NOMO-1 (cell line): ENCODE data around the gene SLC25A23.
"Not testable (repeated sequence)": the region's sequence is repeated elsewhere in the genome, so short reads cannot be mapped to it uniquely, and the experiment has no call there.

Experiments used
- DNase-seq, 2 experiments: peaks; one replicate each; lab custom pipeline; 2025; ENCODE audit not compliant: unreplicated experiment in 2 of 2; lab: John Stamatoyannopoulos, UW

The SLC25A23 gene

GRCh38 chr19:6459262-6460098 is at the start of gene SLC25A23:
Gene SLC25A23 (minus strand): TSS chr19:6459792. CDS start chr19:6459628, 164 bp downstream.
- peak; percentile 72 to 73 for DNase-seq

DNA sequence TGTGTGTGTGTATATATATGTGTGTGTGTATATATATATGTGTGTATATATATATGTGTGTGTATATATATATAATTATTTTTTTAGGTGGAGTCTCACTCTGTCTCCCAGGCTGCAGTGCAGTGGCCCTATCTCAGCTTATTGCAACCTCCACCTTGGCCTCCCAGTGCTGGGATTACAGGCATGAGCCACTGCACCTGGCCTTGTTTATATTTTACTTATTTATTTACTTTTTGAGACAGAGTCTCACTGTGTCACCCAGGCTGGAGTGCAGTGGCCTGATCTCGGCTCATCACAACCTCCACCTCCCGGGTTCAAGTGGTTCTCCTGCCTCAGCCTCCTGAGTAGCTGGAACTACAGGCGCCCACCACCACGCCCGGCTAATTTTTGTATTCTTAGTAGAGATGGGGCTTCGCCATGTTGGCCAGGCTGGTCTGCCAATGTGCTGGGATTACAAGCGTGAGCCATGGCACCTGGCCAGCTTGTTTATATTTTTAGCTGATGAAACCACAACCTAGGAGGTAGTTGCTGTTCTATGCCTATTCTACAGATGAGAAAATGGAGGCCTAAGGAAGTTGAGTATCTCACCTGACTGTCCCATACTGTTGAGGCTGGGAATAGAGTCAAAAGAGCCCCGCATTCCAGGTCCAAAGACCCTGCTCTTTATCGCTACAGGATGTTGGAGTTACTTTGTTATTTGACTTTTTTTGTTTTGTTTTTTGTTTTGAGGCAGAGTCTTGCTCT is 48.6 kb upstream of the SLC25A23 start:
- not testable (repeated sequence) for DNase-seq

DNA sequence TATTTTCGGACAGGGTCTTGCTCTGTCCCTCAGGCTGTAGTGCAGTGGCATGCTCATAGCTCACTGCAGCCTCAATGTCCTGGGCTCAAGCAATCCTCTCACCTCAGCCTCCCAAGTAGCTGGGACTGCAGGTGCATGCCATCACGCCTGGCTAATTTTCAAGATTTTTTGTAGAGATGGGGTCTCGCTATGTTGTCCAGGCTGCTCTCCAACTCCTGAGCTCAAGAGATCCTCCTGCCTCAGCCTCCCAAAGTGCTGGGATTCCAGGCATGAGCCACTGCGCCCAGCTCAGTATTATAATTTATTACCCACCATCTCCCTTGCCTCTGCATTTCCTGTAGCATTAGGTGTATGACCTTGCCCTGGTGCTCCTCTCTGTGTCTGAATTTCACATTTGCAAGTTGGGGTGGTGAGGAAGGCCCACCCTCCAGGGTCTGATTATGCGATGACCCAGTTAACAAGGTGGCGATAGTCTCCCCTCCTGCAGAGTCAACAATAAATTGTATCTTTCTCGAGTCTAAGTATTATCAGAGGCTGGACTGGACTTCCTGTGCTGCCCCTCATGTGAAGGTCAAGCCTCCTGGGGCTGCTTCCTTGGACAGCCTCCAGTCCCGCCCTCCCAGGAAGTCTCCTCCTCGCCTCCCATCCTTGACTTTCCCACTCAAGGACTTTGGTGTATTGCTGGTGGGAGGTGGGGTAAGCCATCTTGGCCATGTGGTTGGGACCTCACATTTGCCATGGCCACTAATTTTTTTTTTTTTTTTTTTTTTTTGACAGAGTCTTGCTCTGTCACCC is 44.0 kb upstream of the SLC25A23 start:
- no peak for DNase-seq

DNA sequence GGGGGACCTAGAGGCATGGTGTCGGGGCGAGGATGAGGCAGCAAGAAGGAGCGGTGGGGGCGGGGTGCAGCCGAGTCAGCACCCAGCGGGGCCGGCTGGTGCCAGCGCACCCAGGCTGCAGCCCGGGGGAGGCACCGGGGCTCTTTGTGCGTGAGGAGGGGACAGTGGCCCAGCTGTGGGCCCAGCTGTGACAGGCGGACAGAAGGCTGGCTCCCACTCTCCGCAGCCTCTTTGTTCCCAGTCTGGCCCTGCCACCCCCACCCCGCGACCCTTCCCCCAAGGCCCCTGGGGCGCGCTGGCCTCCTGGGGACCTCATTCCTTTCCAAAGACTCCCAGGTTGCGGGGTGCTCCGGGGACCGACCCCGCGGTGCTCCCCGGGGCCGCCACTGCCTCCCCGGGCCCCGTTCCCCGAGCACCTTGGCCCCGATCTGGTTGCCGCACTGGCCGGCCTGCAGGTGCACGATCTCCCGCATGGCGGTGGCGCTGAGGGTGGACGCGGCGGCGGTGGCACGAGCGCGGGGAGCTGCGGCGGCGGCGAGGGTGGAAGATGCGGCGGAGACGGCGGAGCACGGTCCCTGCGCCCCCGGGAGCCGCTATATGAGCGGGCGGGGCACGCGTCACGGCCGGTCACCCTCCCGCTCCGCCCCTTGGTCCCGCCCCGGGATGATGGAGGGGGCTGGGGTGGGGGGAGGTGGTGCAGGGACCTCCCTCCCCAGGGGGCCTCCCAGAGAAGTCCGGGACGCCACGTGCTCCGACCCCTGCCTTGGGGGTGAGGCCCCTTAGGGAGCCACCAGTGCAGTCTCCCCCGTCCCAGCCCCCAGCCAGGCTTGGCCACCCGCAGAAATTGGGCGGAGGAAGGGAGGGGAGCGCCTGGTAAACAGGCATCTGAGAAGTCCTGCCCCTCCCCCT is 42.4 kb upstream of the SLC25A23 start, which contains the start of gene TUBB4A:
TSS of gene TUBB4A (minus strand) at position 570 of the 909 bp plus-strand sequence. CDS start at position 473, 97 bp downstream.
- no peak for DNase-seq

DNA sequence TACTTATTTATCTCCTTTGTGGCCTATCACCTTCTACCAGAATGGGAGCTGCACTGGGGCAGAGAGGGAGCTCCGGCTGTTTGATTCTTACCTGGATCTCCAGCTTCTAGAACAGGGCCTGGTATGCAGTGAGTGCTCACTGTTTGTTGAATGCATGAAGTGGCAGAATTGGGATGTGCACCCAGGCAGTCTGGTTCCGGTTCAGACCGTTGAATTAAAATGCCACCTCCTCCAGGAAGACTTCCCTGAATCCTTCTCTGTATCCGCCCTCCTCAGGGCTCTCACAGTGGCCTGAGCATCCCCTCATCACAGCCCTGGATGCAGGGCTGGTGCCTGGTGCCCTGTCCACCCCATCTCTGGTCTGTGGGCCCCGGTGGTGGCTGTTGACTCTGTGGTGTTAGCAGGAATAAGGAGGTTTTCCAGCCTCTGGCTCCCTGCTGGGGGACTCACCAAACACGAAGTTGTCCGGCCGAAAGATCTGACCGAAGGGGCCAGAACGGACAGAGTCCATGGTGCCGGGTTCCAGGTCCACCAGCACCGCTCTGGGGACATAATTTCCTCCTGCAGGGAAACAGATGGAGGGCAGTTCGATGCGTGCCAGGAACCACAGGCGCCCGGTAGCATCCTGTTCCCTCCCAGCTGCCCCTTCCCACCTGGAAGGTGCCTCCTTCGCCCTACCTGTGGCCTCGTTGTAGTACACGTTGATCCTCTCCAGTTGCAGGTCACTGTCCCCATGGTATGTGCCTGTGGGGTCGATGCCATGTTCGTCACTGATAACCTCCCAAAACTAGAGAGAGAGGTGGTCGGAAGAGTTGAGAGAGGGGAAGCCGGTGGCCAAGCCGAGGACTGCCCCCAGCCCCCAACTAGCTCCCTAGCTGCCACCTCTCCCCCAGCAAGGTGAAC is 41.5 kb upstream of the SLC25A23 start:
- no peak for DNase-seq

DNA sequence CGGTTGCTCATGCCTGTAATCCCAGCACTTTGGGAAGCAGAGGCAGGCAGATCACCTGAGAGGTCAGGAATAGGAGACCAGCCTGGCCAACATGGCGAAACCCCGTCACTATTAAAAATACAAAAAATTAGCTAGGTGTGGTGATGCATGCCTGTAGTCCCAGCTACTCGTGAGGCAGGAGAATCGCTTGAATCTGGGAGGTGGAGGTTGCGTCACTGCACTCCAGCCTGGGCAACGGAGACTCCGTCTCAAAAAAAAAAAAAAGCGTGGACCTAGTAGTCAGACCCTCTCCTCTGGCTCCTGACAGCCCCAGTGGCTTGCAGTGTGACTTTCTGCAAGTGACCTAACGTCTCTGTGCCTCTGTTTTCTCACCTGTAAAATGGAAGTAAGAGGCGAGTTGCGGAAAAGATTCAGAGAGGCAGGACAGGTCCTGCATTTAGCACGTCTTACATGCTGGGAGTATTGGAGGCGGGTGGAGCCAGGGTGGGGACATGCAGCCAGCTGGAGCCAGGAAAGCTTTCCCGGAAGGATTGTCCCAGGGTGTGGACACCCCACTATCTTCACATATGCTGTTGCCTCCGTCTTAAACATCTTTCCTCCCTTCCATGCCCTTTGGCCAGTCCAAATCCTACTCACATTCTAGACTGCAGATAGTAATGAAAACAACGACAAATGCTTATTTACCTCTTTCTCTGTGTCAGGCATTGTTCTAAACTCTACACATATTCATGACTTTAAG is 39.6 kb upstream of the SLC25A23 start:
- DNase-seq = no peak

GRCh38 chr19:6498294-6499036 is 38.9 kb upstream of the SLC25A23 start:
- DNase-seq = peak; percentile 64 to 88

DNA sequence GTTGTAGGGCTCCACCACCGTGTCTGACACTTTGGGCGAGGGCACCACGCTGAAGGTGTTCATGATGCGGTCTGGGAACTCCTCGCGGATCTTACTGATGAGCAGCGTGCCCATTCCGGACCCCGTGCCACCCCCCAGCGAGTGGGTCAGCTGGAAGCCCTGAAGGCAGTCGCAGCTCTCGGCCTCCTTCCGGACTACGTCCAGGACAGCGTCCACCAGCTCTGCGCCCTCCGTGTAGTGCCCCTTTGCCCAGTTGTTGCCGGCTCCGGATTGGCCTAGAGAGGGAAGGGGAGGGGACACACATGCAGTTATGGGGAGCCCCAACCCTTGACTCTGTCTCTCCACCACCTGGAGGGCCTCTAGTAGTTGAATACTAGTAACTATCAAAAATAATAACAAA is 36.4 kb upstream of the SLC25A23 start:
- no peak for DNase-seq

- DNase-seq = no peak
Measured at GRCh38 chr19:6494438-6495036, 34.9 kb upstream of the SLC25A23 start.

DNA sequence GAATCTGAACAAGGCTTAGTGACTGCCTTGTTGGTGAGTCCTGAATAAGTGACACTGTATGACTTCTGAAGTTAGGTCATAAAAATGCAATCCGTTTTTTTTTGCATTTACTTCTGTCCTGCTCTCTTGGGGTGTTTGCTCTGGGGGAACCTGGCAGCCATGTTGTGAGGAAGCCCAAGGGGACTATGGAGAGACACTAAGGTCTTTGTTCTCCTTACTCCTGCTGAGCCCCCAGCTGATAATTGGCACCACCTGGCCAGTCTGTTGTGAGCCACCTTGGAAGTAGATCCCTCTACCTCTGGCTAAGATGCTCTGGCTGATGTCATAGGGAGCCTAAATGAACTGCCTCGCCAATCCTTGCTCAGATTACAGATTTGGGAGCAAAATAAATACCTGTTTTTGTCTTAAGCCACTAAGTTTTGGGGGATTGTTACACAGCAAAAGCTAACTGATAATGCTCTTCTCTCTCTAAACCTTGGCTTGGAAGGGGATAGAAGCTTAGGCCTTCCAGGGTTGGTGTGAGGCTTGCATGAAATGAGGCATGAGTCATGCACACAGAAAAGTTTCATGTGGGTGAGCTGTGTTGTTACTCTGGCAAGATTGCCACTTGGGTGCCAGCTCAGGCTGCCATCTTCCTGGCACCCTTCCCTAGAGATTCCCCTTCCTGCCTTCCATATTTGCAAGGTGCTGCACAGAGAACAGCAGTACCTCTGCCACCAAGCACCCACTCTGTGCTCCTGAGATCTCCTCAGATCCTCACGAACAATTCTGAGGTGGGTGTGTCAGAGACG is 32.4 kb upstream of the SLC25A23 start:
- no peak for DNase-seq

GRCh38 chr19:6490134-6490533 is 30.5 kb upstream of the SLC25A23 start:
- no peak for DNase-seq

DNA sequence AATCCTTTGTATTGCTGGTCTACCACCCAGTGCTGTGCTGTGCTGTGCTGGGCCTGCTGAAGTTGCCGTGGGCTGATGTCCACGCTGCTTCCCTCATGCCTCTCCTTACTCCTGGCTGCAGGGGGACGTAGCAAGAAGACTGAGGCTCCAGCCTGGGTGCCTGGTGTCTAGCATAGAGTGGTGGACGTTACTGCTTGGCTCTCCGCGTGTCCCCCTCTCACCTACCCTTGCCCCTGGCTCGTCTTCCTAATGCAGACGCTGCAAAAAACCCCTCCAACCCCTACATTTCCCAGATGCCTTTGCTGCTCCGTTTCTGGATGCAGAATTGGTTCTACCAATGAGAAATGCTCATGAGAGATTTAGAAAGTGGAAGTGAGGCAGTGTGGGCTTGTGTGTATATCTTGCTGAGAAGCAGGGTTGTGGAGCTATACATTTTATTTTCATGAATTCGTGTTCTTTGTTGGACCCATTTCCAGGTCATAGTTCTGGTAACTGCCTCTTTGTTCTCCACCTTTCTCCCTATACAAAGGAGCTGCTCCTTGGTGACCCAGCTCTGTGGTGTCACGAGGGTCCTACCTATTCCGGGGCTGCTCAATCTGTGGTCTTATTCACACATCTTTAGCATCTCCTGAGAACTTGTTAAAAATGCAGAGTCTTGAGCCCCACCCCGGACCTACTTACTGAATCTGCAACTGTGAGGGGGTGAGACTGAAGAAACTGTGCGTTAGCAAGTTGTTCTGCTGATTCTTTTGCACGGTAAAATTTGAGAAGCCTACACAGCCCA is 29.9 kb upstream of the SLC25A23 start:
- peak; percentile 10 to 34 for DNase-seq

- no peak for DNase-seq
Measured at GRCh38 chr19:6484831-6485230, 25.2 kb upstream of the SLC25A23 start.

GRCh38 chr19:6484230-6484629 is 24.6 kb upstream of the SLC25A23 start:
- DNase-seq = no peak

GRCh38 chr19:6483235-6483634 is 23.6 kb upstream of the SLC25A23 start:
- DNase-seq = no peak

DNA sequence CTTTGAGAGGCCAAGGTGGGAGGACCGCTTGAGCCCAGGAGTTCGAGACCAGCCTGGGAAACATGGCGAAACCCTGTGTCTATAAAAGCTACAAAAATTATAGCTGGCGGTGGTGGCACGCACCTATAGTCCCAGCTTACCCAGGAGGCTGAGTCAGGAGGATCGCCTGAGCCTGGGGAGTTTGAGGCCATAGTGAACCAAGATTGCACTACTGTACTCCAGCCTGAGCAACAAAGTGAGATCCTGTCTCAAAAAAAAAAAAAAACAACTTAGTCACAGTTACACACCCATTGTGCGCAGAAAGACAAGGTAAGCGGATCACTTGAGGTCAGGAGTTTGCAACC is 22.7 kb upstream of the SLC25A23 start:
- no peak for DNase-seq
